ENCODE data around the gene ERBB4. TPM values are rescaled to one million over a fixed set of nuclear protein-coding genes. Genes with fewer than 3 reads are reported as not detected.
"Not testable (repeated sequence)": the region's sequence is repeated elsewhere in the genome, so short reads cannot be mapped to it uniquely, and the experiment has no call there.

The ERBB4 gene
- total RNA-seq, 1 donor from 2014 or later, result 10.2 TPM

DNA sequence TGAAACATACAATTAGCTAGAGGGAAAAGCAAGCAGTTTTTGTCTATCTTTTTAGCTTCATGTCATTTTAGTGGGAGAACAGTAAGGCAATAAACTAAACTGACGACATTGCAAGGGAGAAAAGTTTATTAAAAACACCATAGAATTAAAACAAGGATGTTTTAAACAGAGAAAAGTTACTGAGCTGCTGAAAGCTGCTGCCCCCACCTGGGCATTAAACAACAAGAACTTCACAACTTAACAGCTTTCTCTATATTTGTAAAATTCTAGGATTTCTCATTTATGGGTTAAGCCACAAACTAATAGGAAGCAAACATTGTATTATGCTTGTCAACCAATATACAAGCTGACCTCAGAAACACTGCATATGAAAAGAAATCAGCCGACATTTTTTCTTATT lies 289.2 kb downstream of the ERBB4 start:
- Mint-ChIP-seq H3K4me3 (no peak overlapping the region), H3K9me3 (no peaks in the 10 kb centered on the region), H3K27ac (ENCODE audit: unreplicated experiment) (no peak overlapping the region), H3K36me3 (ENCODE audit: low read depth) (no peaks in the 10 kb centered on the region), H3K4me1 (no peaks in the 10 kb centered on the region), H3K27me3 (ENCODE audit: low read depth) (no peaks in the 10 kb centered on the region)
- DNase-seq (ENCODE audit: low read depth, low spot score), result no peak
- no peak for TF ChIP-seq CTCF (conservative IDR thresholded peaks at IDR 0.05)

GRCh38 chr2:212245880-212246279 lies 292.7 kb downstream of the ERBB4 start:
- no peaks in the 10 kb centered on the region for H3K27me3 Mint-ChIP-seq (ENCODE audit: low read depth)
- H3K27ac Mint-ChIP-seq (ENCODE audit: unreplicated experiment), result no peak overlapping the region
- no peaks in the 10 kb centered on the region for H3K9me3 Mint-ChIP-seq
- no peaks in the 10 kb centered on the region for H3K36me3 Mint-ChIP-seq (ENCODE audit: low read depth)
- no peaks in the 10 kb centered on the region for H3K4me1 Mint-ChIP-seq
- no peak for TF ChIP-seq CTCF (conservative IDR thresholded peaks at IDR 0.05)
- no peak for DNase-seq (ENCODE audit: low read depth, low spot score)
- H3K4me3 Mint-ChIP-seq, result no peak overlapping the region

DNA sequence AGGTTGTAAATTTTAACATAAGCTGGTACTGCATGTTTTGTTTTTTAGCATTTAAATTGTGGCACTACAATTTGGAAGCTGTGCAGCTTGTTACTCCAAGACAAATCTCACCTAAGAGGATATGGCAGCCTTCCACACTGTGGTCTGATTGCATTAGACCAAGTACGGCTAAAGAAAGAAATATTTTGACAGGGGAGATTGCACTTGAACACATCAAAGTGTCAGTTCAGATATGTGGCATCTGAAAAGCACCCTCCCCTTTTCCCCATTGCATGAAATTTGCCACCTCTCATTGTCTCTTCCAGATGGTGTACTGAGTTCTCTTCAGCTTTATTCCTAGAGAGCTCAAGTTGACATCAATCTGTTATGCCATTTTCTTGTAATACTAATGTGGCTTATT lies 295.9 kb downstream of the ERBB4 start:
- no peak overlapping the region for H3K4me3 Mint-ChIP-seq
- DNase-seq (ENCODE audit: low read depth, low spot score), result no peak
- H3K27me3 Mint-ChIP-seq (ENCODE audit: low read depth), result no peaks in the 10 kb centered on the region
- TF ChIP-seq CTCF (conservative IDR thresholded peaks at IDR 0.05), result no peak
- H3K4me1 Mint-ChIP-seq, result no peaks in the 10 kb centered on the region
- no peaks in the 10 kb centered on the region for H3K36me3 Mint-ChIP-seq (ENCODE audit: low read depth)
- H3K27ac Mint-ChIP-seq (ENCODE audit: unreplicated experiment), result no peak overlapping the region
- no peaks in the 10 kb centered on the region for H3K9me3 Mint-ChIP-seq

DNA sequence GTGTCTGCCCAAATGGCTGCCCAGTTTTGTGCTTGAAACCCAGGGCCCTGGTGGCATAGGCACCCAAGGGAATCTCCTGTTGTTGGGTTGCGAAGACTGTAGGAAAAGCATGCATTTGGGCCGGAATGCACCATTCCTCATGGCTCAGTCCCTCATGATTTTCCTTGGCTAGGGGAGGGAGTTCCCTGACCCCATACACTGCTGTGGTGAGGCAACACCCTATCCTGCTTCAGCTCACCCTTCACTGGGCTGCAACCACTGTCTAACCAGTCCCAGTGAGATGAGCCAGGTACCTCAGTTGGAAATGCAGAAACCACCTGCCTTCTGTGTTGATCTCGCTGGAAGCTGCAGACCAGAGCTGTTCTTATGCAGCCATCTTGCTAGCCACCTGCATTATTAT lies 300.4 kb downstream of the ERBB4 start:
- not testable (repeated sequence) for H3K4me1 Mint-ChIP-seq; H3K4me3 Mint-ChIP-seq; DNase-seq (ENCODE audit: low read depth, low spot score); H3K27ac Mint-ChIP-seq (ENCODE audit: unreplicated experiment); H3K9me3 Mint-ChIP-seq; H3K27me3 Mint-ChIP-seq (ENCODE audit: low read depth); H3K36me3 Mint-ChIP-seq (ENCODE audit: low read depth)

- H3K4me3 Mint-ChIP-seq, result no peak overlapping the region
- peaks cover 2% of the 10 kb centered on the region for H3K36me3 Mint-ChIP-seq (ENCODE audit: low read depth)
- H3K9me3 Mint-ChIP-seq, result no peaks in the 10 kb centered on the region
- no peak for TF ChIP-seq CTCF (conservative IDR thresholded peaks at IDR 0.05)
- no peaks in the 10 kb centered on the region for H3K27me3 Mint-ChIP-seq (ENCODE audit: low read depth)
- no peak overlapping the region for H3K27ac Mint-ChIP-seq (ENCODE audit: unreplicated experiment)
- peaks cover 7% of the 10 kb centered on the region for H3K4me1 Mint-ChIP-seq
- no peak for DNase-seq (ENCODE audit: low read depth, low spot score)
Observed at GRCh38 chr2:212237350-212238095, 301.1 kb downstream of the ERBB4 start.

DNA sequence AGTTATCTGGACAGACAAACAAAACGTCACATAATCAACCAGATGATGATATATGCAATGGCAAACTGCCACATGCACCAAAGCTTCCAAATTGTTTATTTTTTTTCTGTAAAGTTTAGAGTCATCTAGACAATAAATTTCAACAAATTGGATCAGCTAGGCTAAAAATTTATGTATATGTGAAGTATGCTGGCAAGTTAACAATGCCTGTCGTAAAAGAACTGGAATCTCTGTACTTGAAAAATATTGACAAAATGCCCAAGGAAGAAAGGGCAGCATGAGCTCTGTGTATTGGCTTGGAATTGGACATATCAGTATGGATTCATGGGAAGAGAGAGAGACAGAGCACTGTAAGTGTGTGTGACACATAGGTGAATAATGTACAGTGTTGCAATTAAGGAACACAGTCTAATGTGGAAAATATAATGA lies 309.8 kb downstream of the ERBB4 start:
- H3K4me1 Mint-ChIP-seq, result no peaks in the 10 kb centered on the region
- DNase-seq (ENCODE audit: low read depth, low spot score), result no peak
- no peaks in the 10 kb centered on the region for H3K36me3 Mint-ChIP-seq (ENCODE audit: low read depth)
- no peaks in the 10 kb centered on the region for H3K9me3 Mint-ChIP-seq
- H3K27ac Mint-ChIP-seq (ENCODE audit: unreplicated experiment), result no peak overlapping the region
- TF ChIP-seq CTCF (conservative IDR thresholded peaks at IDR 0.05), result no peak
- H3K4me3 Mint-ChIP-seq, result no peak overlapping the region
- H3K27me3 Mint-ChIP-seq (ENCODE audit: low read depth), result no peaks in the 10 kb centered on the region
